Progenitor cell of endocrine pancreas (in vitro differentiated cells): ENCODE measurements around the gene PRKN. TPM values are rescaled to one million over a fixed set of nuclear protein-coding genes. Genes with fewer than 3 reads are reported as not detected.

Experiments
- DNase-seq: peaks from one replicate; pipeline ENCODE4 v3.0.0; 2021; ENCODE audit warnings: low spot score; ENCODE audit not compliant: unreplicated experiment
- H3K27ac Mint-ChIP-seq: 2 replicates; pipeline ENCODE4 v1.8.0; 2021; ENCODE audit warnings: mild to moderate bottlenecking, moderate library complexity, mixed read lengths
- H3K27me3 Mint-ChIP-seq: 2 replicates; pipeline ENCODE4 v1.8.0; 2021; ENCODE audit warnings: mixed read lengths
- H3K36me3 Mint-ChIP-seq: 2 replicates; pipeline ENCODE4 v1.8.0; 2022; ENCODE audit warnings: mixed read lengths; ENCODE audit not compliant: insufficient read depth
- H3K4me1 Mint-ChIP-seq: 2 replicates; pipeline ENCODE4 v1.8.0; 2021; ENCODE audit warnings: low read depth, mixed read lengths
- H3K4me3 Mint-ChIP-seq: 2 replicates; pipeline ENCODE4 v1.8.0; 2021; ENCODE audit warnings: low read depth, mild to moderate bottlenecking, moderate library complexity, mixed read lengths
- H3K9me3 Mint-ChIP-seq: 2 replicates; pipeline ENCODE4 v1.8.0; 2021; ENCODE audit warnings: low read depth, mixed read lengths
- CTCF ChIP-seq: fragments of 200-600 bp; sonication (generic); IDR thresholded peaks from one replicate; pipeline ENCODE4 v1.5.0; 2021; ENCODE audit warnings: antibody characterized with exemption, mild to moderate bottlenecking; ENCODE audit not compliant: unreplicated experiment
- total RNA-seq: library from RNA; stranded (reverse); gene quantifications from 2 replicates; pipeline ENCODE4 v1.2.1, GENCODE V29; 2021

The PRKN gene
- total RNA-seq, 1 donor from 2014 or later = 4.6 TPM

GRCh38 chr6:161400671-161401070 lies 1326.9 kb downstream of the PRKN start:
- no peaks in the 10 kb centered on the region for H3K36me3 Mint-ChIP-seq
- peaks cover 2% of the 10 kb centered on the region for H3K4me1 Mint-ChIP-seq
- H3K27ac Mint-ChIP-seq = no peak overlapping the region
- no peak for TF ChIP-seq CTCF
- no peak for DNase-seq
- peaks cover 4% of the 10 kb centered on the region for H3K9me3 Mint-ChIP-seq
- peaks cover 59% of the 10 kb centered on the region for H3K27me3 Mint-ChIP-seq
- H3K4me3 Mint-ChIP-seq = no peak overlapping the region

GRCh38 chr6:161396539-161396938 lies 1331.0 kb downstream of the PRKN start:
- no peak for TF ChIP-seq CTCF
- peaks cover 40% of the 10 kb centered on the region for H3K27me3 Mint-ChIP-seq
- no peak overlapping the region for H3K27ac Mint-ChIP-seq
- no peaks in the 10 kb centered on the region for H3K36me3 Mint-ChIP-seq
- DNase-seq = no peak
- H3K4me3 Mint-ChIP-seq = no peak overlapping the region
- H3K9me3 Mint-ChIP-seq = peaks cover 4% of the 10 kb centered on the region
- peaks cover 2% of the 10 kb centered on the region for H3K4me1 Mint-ChIP-seq

GRCh38 chr6:161395716-161396231 lies 1331.8 kb downstream of the PRKN start:
- Mint-ChIP-seq H3K9me3 (peaks cover 4% of the 10 kb centered on the region), H3K27ac (no peak overlapping the region), H3K36me3 (no peaks in the 10 kb centered on the region), H3K27me3 (peaks cover 39% of the 10 kb centered on the region), H3K4me1 (peaks cover 2% of the 10 kb centered on the region), H3K4me3 (no peak overlapping the region)
- TF ChIP-seq CTCF = no peak
- no peak for DNase-seq

- Mint-ChIP-seq H3K27ac (no peak overlapping the region), H3K36me3 (no peaks in the 10 kb centered on the region), H3K27me3 (peaks cover 39% of the 10 kb centered on the region), H3K9me3 (peaks cover 4% of the 10 kb centered on the region), H3K4me1 (no peaks in the 10 kb centered on the region), H3K4me3 (no peak overlapping the region)
- DNase-seq = no peak
- no peak for TF ChIP-seq CTCF
Measured at GRCh38 chr6:161394437-161394836, 1333.1 kb downstream of the PRKN start.

GRCh38 chr6:161393839-161394364 lies 1333.7 kb downstream of the PRKN start:
- Mint-ChIP-seq H3K36me3 (no peaks in the 10 kb centered on the region), H3K9me3 (peaks cover 4% of the 10 kb centered on the region), H3K27me3 (peaks cover 38% of the 10 kb centered on the region), H3K4me3 (no peak overlapping the region), H3K4me1 (no peaks in the 10 kb centered on the region), H3K27ac (no peak overlapping the region)
- DNase-seq = no peak
- TF ChIP-seq CTCF = peak; percentile 72
